Measurements from ENCODE around the gene HAUS6.

DNA sequence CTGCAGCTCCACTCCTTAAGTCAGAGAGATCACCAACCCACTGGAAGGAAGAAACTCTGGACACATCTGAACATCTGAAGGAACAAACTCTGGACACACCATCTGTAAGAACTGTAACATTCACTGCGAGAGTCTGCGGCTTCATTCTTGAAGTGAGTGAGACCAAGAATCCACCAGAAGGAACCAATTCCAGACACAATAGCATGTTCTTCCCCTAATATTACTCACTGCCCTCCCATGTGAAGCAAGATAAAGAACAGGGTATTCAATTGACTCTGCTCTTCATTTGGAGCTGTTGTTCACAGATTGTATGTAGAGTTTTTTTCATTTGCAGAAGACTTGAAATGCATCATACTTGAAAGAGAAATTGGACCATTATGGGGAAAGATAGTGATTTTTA lies 80.5 kb downstream of the HAUS6 start:
- TF ChIP-seq, protein P1, sequence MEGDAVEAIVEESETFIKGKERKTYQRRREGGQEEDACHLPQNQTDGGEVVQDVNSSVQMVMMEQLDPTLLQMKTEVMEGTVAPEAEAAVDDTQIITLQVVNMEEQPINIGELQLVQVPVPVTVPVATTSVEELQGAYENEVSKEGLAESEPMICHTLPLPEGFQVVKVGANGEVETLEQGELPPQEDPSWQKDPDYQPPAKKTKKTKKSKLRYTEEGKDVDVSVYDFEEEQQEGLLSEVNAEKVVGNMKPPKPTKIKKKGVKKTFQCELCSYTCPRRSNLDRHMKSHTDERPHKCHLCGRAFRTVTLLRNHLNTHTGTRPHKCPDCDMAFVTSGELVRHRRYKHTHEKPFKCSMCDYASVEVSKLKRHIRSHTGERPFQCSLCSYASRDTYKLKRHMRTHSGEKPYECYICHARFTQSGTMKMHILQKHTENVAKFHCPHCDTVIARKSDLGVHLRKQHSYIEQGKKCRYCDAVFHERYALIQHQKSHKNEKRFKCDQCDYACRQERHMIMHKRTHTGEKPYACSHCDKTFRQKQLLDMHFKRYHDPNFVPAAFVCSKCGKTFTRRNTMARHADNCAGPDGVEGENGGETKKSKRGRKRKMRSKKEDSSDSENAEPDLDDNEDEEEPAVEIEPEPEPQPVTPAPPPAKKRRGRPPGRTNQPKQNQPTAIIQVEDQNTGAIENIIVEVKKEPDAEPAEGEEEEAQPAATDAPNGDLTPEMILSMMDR (IDR thresholded peaks at IDR 0.05), result no peak
- no peak for TF ChIP-seq POLR2A (IDR thresholded peaks at IDR 0.05)

All from uterus (tissue), 2 donors.